K562 (cell line): Measurements from ENCODE around the gene PSMG3. TPM values are rescaled to one million over a fixed set of nuclear protein-coding genes. Genes with fewer than 3 reads are reported as not detected.
A peak's percentile ranks its signal among the peaks of the same experiment; 100 is the strongest.

ENCODE experiments used
- ARNT ChIP-seq, 2 experiments: fragments of 450-650 bp; IDR thresholded peaks; 2 replicates each; pipeline ENCODE4 v1.6.1; 2016; ENCODE audit warnings: mild to moderate bottlenecking in 1 of 2
- ATF3 ChIP-seq, 2 experiments: fragments of 450-650 bp in 1 of 2; sonication (generic) in 1 of 2; formaldehyde crosslinking in 1 of 2; IDR thresholded peaks in 1 of 2; conservative IDR thresholded peaks in 1 of 2; 2 replicates each; pipeline versions ENCODE4 v1.6.1 to v1.8.1; 2016 to 2023; ENCODE audit warnings: mild to moderate bottlenecking in 2 of 2, moderate library complexity in 2 of 2, inconsistent platforms in 1 of 2, missing genetic modification reagents in 1 of 2
- ATF7 ChIP-seq: fragments of 450-650 bp; IDR thresholded peaks from 2 replicates; pipeline ENCODE4 v1.7.1; 2014; ENCODE audit warnings: mild to moderate bottlenecking, moderate library complexity
- BHLHE40 ChIP-seq: IDR thresholded peaks from 2 replicates; pipeline ENCODE4 v1.6.1; 2011; ENCODE audit warnings: low read length, improper control_type of control experiment
- CHD2 ChIP-seq: IDR thresholded peaks from 2 replicates; pipeline ENCODE4 v1.6.1; 2011; ENCODE audit warnings: low read depth, low read length
- CREB1 ChIP-seq, 2 experiments: sonication (generic) in 1 of 2; formaldehyde crosslinking in 1 of 2; IDR thresholded peaks; 2 replicates each; pipeline versions ENCODE4 v1.6.1 to v1.8.0; 2012 to 2022; ENCODE audit warnings: inconsistent platforms in 1 of 2, mild to moderate bottlenecking in 1 of 2, missing genetic modification reagents in 1 of 2, moderate library complexity in 1 of 2
- EP300 ChIP-seq: IDR thresholded peaks from 2 replicates; pipeline ENCODE4 v1.6.1; 2012; ENCODE audit warnings: low read length, improper control_type of control experiment
- EZH2 ChIP-seq: IDR thresholded peaks from 2 replicates; pipeline ENCODE4 v1.6.1; 2012; ENCODE audit warnings: low read depth, mild to moderate bottlenecking, inconsistent platforms, low read length, borderline replicate concordance
- GATA2 ChIP-seq: sonication (generic); formaldehyde crosslinking; IDR thresholded peaks from 2 replicates; pipeline ENCODE4 v1.4.0; 2020; ENCODE audit warnings: mild to moderate bottlenecking, missing genetic modification reagents
- MTF1 ChIP-seq: fragments of 250-450 bp; sonication (Bioruptor Pico); IDR thresholded peaks from 2 replicates; pipeline ENCODE4 v1.9.0; 2021; ENCODE audit warnings: moderate library complexity, mild to moderate bottlenecking, inconsistent platforms, borderline replicate concordance
- MYNN ChIP-seq, 2 experiments: sonication (generic); formaldehyde crosslinking in 1 of 2; IDR thresholded peaks; 2 replicates each; pipeline versions ENCODE4 v1.5.0 to v1.6.1; 2016 to 2020; ENCODE audit warnings: antibody characterized with exemption in 1 of 2, missing genetic modification reagents in 1 of 2
- NEUROD1 ChIP-seq: fragments of 150-350 bp; IDR thresholded peaks from 2 replicates; pipeline ENCODE4 v1.6.1; 2014; ENCODE audit warnings: borderline replicate concordance, low read length, low read depth; ENCODE audit not compliant: partially characterized antibody
- NFIC ChIP-seq: fragments of 450-650 bp; IDR thresholded peaks from 2 replicates; pipeline ENCODE4 v1.6.1; 2017; ENCODE audit warnings: mild to moderate bottlenecking, inconsistent platforms
- RBM22 ChIP-seq: fragments of 200-400 bp; formaldehyde crosslinking; IDR thresholded peaks from 2 replicates; pipeline ENCODE4 v1.6.1; 2018; ENCODE audit warnings: low read length, low read depth; ENCODE audit not compliant: poor library complexity, severe bottlenecking
- SIN3A ChIP-seq, 2 experiments: fragments of 150-350 bp in 1 of 2; IDR thresholded peaks; 2 replicates each; pipeline ENCODE4 v1.6.1; 2011 to 2016; ENCODE audit warnings: borderline replicate concordance in 2 of 2, low read depth in 2 of 2, low read length in 2 of 2, mild to moderate bottlenecking in 2 of 2, moderate library complexity in 2 of 2; ENCODE audit not compliant: control insufficient read depth in 1 of 2
- SMARCA5 ChIP-seq: fragments of 450-650 bp; IDR thresholded peaks from 2 replicates; pipeline ENCODE4 v1.6.1; 2016
- TCF7 ChIP-seq: sonication (generic); IDR thresholded peaks from 2 replicates; pipeline ENCODE4 v1.6.1; 2016; ENCODE audit warnings: antibody characterized with exemption, borderline replicate concordance
- TEAD4 ChIP-seq, 2 experiments: sonication (generic) in 1 of 2; formaldehyde crosslinking in 1 of 2; IDR thresholded peaks; 2 replicates each; pipeline versions ENCODE4 v1.6.1 to v1.8.0; 2012 to 2022; ENCODE audit warnings: borderline replicate concordance in 1 of 2, inconsistent platforms in 1 of 2, low read length in 1 of 2, mild to moderate bottlenecking in 1 of 2, missing genetic modification reagents in 1 of 2
- ZBTB7A ChIP-seq: IDR thresholded peaks from 2 replicates; pipeline ENCODE4 v1.6.1; 2011; ENCODE audit warnings: low read depth, mild to moderate bottlenecking, low read length, moderate library complexity, borderline replicate concordance; ENCODE audit not compliant: control insufficient read depth
- ZNF239 ChIP-seq: fragments of 250-450 bp; sonication (Bioruptor Pico); IDR thresholded peaks from 2 replicates; pipeline ENCODE4 v1.4.0; 2020; ENCODE audit warnings: mild to moderate bottlenecking
- ZNF766 ChIP-seq: fragments of 200-800 bp; sonication (Bioruptor generic); conservative IDR thresholded peaks from 2 replicates; pipeline ENCODE4 v1.6.1; 2016; ENCODE audit warnings: missing genetic modification characterization, missing compliant biosample characterization
- polyA plus RNA-seq, 8 experiments: library from polyadenylated mRNA; depleted of rRNA in 4 of 8; stranded (reverse) in 5 of 8; unstranded in 3 of 8; fragments of >200 nt; fragmentation: Nextera tagmentation in 2 of 8; fragmentation: Illumina TruSeq in 1 of 8; extraction: Ambion mirVana in 2 of 8; extraction: Trizol in 1 of 8; gene quantifications; 2 replicates each; pipeline versions ENCODE4 v1.2.1 to v1.2.3, GENCODE V29; 2011 to 2014; ENCODE audit warnings: inconsistent platforms in 1 of 8, missing spikeins in 1 of 8
- total RNA-seq, 7 experiments: library from RNA; depleted of rRNA in 6 of 7; stranded (reverse); fragments of >200 nt in 6 of 7; fragmentation: Illumina TruSeq in 2 of 7; extraction: Trizol in 2 of 7; gene quantifications; 2 replicates each; pipeline versions ENCODE4 v1.2.1 to v1.2.3, GENCODE V29; 2011 to 2021; ENCODE audit warnings: low replicate concordance in 1 of 7
- TF ChIP-seq, protein P1 (sequence below): fragments of 250-450 bp; sonication (Bioruptor Pico); IDR thresholded peaks from 2 replicates; pipeline ENCODE4 v1.4.0; 2020; ENCODE audit warnings: borderline replicate concordance
- TF ChIP-seq, protein P2 (sequence below): IDR thresholded peaks from 2 replicates; pipeline ENCODE4 v1.6.1; 2014; ENCODE audit warnings: antibody characterized with exemption

PSMG3 gene
- total and polyA plus RNA-seq, 9 of the 15 experiments (the other 6 are each of a cell fraction or from before 2014, with no cell fraction given): 34.8 to 122 (median 80.1) TPM

- TF ChIP-seq CREB1 (IDR thresholded peaks at IDR 0.05) (peak; percentile 79), CREB1 (CRISPR knock-in tag; IDR thresholded peaks at IDR 0.05) (peak; percentile 58), TCF7 (0 out of 2 replicates have a peak, but pooled peaks have one; percentile 19), SMARCA5 (peak; percentile 49; the same call in 1 of the 2 replicates), ATF7 (peak; percentile 61), ZNF239 (CRISPR knock-in tag) (no peak), RBM22 (peak; percentile 98), ATF3 (IDR thresholded peaks at IDR 0.05) (peak; percentile 59; the same call in 1 of the 2 replicates), ATF3 (CRISPR knock-in tag; conservative IDR thresholded peaks at IDR 0.05) (peak; percentile 11; the same call in 1 of the 2 replicates), NEUROD1 (peak; percentile 93), MYNN (IDR thresholded peaks at IDR 0.05) (peak; percentile 84), MYNN (CRISPR knock-in tag; IDR thresholded peaks at IDR 0.05) (no peak), ARNT (IDR thresholded peaks at IDR 0.05) (no peak), TEAD4 (IDR thresholded peaks at IDR 0.05; ENCODE audit: low read length) (peak; percentile 81), TEAD4 (CRISPR knock-in tag; IDR thresholded peaks at IDR 0.05; ENCODE audit: borderline replicate concordance) (no peak), NFIC (peak; percentile 99), GATA2 (CRISPR knock-in tag) (peak; percentile 83), EP300 (peak; percentile 39; the same call in 1 of the 2 replicates), EZH2 (no peak), SIN3A (IDR thresholded peaks at IDR 0.05; ENCODE audit: borderline replicate concordance in 2 of 2, control insufficient read depth in 1 of 2, low read depth in 2 of 2, low read length in 2 of 2) (peak; percentile 76 to 84; a peak in 2 of 4 replicates), MTF1 (peak; percentile 76; the same call in 1 of the 2 replicates), ZBTB7A (peak; percentile 77; the same call in 1 of the 2 replicates), CHD2 (no peak), ZNF766 (no peak), BHLHE40 (peak; percentile 91)
- TF ChIP-seq, protein P1, sequence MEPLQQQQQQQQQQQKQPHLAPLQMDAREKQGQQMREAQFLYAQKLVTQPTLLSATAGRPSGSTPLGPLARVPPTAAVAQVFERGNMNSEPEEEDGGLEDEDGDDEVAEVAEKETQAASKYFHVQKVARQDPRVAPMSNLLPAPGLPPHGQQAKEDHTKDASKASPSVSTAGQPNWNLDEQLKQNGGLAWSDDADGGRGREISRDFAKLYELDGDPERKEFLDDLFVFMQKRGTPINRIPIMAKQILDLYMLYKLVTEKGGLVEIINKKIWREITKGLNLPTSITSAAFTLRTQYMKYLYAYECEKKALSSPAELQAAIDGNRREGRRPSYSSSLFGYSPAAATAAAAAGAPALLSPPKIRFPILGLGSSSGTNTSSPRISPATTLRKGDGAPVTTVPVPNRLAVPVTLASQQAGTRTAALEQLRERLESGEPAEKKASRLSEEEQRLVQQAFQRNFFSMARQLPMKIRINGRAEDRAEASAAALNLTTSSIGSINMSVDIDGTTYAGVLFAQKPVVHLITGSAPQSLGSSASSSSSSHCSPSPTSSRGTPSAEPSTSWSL (CRISPR knock-in tag): no peak
- TF ChIP-seq, protein P2, sequence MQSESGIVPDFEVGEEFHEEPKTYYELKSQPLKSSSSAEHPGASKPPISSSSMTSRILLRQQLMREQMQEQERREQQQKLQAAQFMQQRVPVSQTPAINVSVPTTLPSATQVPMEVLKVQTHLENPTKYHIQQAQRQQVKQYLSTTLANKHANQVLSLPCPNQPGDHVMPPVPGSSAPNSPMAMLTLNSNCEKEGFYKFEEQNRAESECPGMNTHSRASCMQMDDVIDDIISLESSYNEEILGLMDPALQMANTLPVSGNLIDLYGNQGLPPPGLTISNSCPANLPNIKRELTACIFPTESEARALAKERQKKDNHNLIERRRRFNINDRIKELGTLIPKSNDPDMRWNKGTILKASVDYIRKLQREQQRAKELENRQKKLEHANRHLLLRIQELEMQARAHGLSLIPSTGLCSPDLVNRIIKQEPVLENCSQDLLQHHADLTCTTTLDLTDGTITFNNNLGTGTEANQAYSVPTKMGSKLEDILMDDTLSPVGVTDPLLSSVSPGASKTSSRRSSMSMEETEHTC: peak; percentile 70
Measured at GRCh38 chr7:1537535-1538412, 32.1 kb downstream of the PSMG3 start (continued).
